HEK293 (cell line): ENCODE data around the gene ANGEL1.

Source experiments
- CTCF ChIA-PET: fragments of 350-600 bp; formaldehyde crosslinking; extraction: SDS; loops from one replicate; lab custom pipeline; 2021; ENCODE audit warnings: antibody characterized with exemption; lab: Yijun Ruan, JAX
- POLR2A ChIA-PET: fragments of 300-600 bp; formaldehyde crosslinking; extraction: SDS; loops from one replicate; lab custom pipeline; 2020; ENCODE audit warnings: antibody characterized with exemption, inconsistent platforms; lab: Yijun Ruan, JAX
- H3K27ac ChIP-seq: fragments of 200-500 bp; sonication (Bioruptor generic); 2 replicates; pipeline ENCODE4 v1.5.1; 2014; ENCODE audit warnings: low read depth, low read length, control low read depth, inconsistent platforms; ENCODE audit errors: extremely low read depth
- H3K36me3 ChIP-seq, 2 experiments: fragments of 200-500 bp in 1 of 2; sonication (Bioruptor generic) in 1 of 2; 1 replicate in 1 of 2; 2 replicates in 1 of 2; pipeline ENCODE4 v1.5.1; 2014 to 2017; ENCODE audit warnings: inconsistent platforms in 2 of 2, low read length in 2 of 2; ENCODE audit not compliant: control insufficient read depth in 2 of 2, insufficient read depth in 1 of 2
- H3K4me1 ChIP-seq: fragments of 200-500 bp; sonication (Bioruptor generic); 2 replicates; pipeline ENCODE4 v1.5.1; 2014; ENCODE audit warnings: mild to moderate bottlenecking, low read length, inconsistent platforms; ENCODE audit not compliant: control insufficient read depth, insufficient read depth
- H3K4me3 ChIP-seq: 2 replicates; pipeline ENCODE4 v1.5.1; 2011; ENCODE audit warnings: low read depth, mild to moderate bottlenecking, control low read depth, low read length, moderate library complexity
- H3K9me3 ChIP-seq: fragments of 200-500 bp; sonication (Bioruptor generic); 2 replicates; pipeline ENCODE4 v1.5.1; 2014; ENCODE audit warnings: low read depth, low read length, inconsistent platforms; ENCODE audit not compliant: control insufficient read depth, insufficient read depth
- GFI1B ChIP-seq: fragments of 450-650 bp; formaldehyde crosslinking; IDR thresholded peaks from 2 replicates; pipeline ENCODE4 v1.5.1; 2016; ENCODE audit warnings: missing biosample characterization, missing genetic modification characterization
- GLIS1 ChIP-seq: fragments of 450-650 bp; formaldehyde crosslinking; IDR thresholded peaks from 2 replicates; pipeline ENCODE4 v1.5.1; 2016; ENCODE audit warnings: missing biosample characterization, missing genetic modification characterization
- GLIS2 ChIP-seq: fragments of 450-650 bp; formaldehyde crosslinking; IDR thresholded peaks from 2 replicates; pipeline ENCODE4 v1.5.1; 2016; ENCODE audit warnings: missing biosample characterization, missing genetic modification characterization
- HOXC10 ChIP-seq: sonication (generic); formaldehyde crosslinking; IDR thresholded peaks from 2 replicates; pipeline ENCODE4 v1.8.1; 2023; ENCODE audit warnings: mild to moderate bottlenecking, missing genetic modification reagents
- INSM2 ChIP-seq: fragments of 450-650 bp; formaldehyde crosslinking; IDR thresholded peaks from 2 replicates; pipeline ENCODE4 v1.5.1; 2016; ENCODE audit warnings: missing biosample characterization, missing genetic modification characterization
- KLF16 ChIP-seq: fragments of 450-650 bp; formaldehyde crosslinking; IDR thresholded peaks from 2 replicates; pipeline ENCODE4 v1.5.1; 2017; ENCODE audit warnings: missing biosample characterization, missing genetic modification characterization
- KLF7 ChIP-seq: fragments of 450-650 bp; formaldehyde crosslinking; IDR thresholded peaks from 2 replicates; pipeline ENCODE4 v1.5.1; 2016; ENCODE audit warnings: missing biosample characterization, missing genetic modification characterization, borderline replicate concordance
- PATZ1 ChIP-seq: fragments of 450-650 bp; formaldehyde crosslinking; IDR thresholded peaks from 2 replicates; pipeline ENCODE4 v1.5.1; 2016; ENCODE audit warnings: missing biosample characterization, missing genetic modification characterization
- PBX3 ChIP-seq: sonication (generic); formaldehyde crosslinking; IDR thresholded peaks from 2 replicates; pipeline ENCODE4 v1.8.1; 2022; ENCODE audit warnings: mild to moderate bottlenecking, moderate library complexity, missing genetic modification reagents
- PRDM10 ChIP-seq: fragments of 450-650 bp; formaldehyde crosslinking; IDR thresholded peaks from 2 replicates; pipeline ENCODE4 v1.5.1; 2016; ENCODE audit warnings: missing biosample characterization, missing genetic modification characterization
- SP2 ChIP-seq: fragments of 450-650 bp; formaldehyde crosslinking; IDR thresholded peaks from 2 replicates; pipeline ENCODE4 v1.5.1; 2016; ENCODE audit warnings: missing biosample characterization, missing genetic modification characterization
- ZBTB8A ChIP-seq: fragments of 450-650 bp; formaldehyde crosslinking; IDR thresholded peaks from 2 replicates; pipeline ENCODE4 v1.5.1; 2016; ENCODE audit warnings: missing biosample characterization, missing genetic modification characterization
- ZFHX2 ChIP-seq: fragments of 450-650 bp; formaldehyde crosslinking; conservative IDR thresholded peaks from 2 replicates; pipeline ENCODE4 v1.5.1; 2016; ENCODE audit warnings: missing biosample characterization, missing genetic modification characterization
- ZIC2 ChIP-seq: fragments of 450-650 bp; formaldehyde crosslinking; IDR thresholded peaks from 2 replicates; pipeline ENCODE4 v1.5.1; 2016; ENCODE audit warnings: missing biosample characterization, missing genetic modification characterization
- ZNF335 ChIP-seq: fragments of 450-650 bp; formaldehyde crosslinking; conservative IDR thresholded peaks from 2 replicates; pipeline ENCODE4 v1.5.1; 2016; ENCODE audit warnings: missing biosample characterization, missing genetic modification characterization
- ZNF518A ChIP-seq: fragments of 450-650 bp; formaldehyde crosslinking; conservative IDR thresholded peaks from 2 replicates; pipeline ENCODE4 v1.5.1; 2016; ENCODE audit warnings: low read depth, missing biosample characterization, missing genetic modification characterization
- ZNF521 ChIP-seq: fragments of 450-650 bp; formaldehyde crosslinking; IDR thresholded peaks from 2 replicates; pipeline ENCODE4 v1.5.1; 2017; ENCODE audit warnings: missing biosample characterization, mild to moderate bottlenecking, missing genetic modification characterization
- ZNF549 ChIP-seq: fragments of 450-650 bp; IDR thresholded peaks from 2 replicates; pipeline ENCODE4 v1.5.1; 2018; ENCODE audit warnings: missing biosample characterization, missing genetic modification characterization, mild to moderate bottlenecking, inconsistent platforms, moderate library complexity
- ZNF600 ChIP-seq: fragments of 450-650 bp; formaldehyde crosslinking; IDR thresholded peaks from 2 replicates; pipeline ENCODE4 v1.5.1; 2016; ENCODE audit warnings: missing biosample characterization, missing genetic modification characterization
- ZNF610 ChIP-seq: fragments of 450-650 bp; formaldehyde crosslinking; IDR thresholded peaks from 2 replicates; pipeline ENCODE4 v1.5.1; 2016; ENCODE audit warnings: missing biosample characterization, missing genetic modification characterization, borderline replicate concordance
- ZNF660 ChIP-seq: fragments of 450-650 bp; IDR thresholded peaks from 2 replicates; pipeline ENCODE4 v1.5.1; 2018; ENCODE audit warnings: missing biosample characterization, mild to moderate bottlenecking, missing genetic modification characterization
- ZNF837 ChIP-seq: fragments of 450-650 bp; formaldehyde crosslinking; IDR thresholded peaks from 2 replicates; pipeline ENCODE4 v1.5.1; 2016; ENCODE audit warnings: missing biosample characterization, missing genetic modification characterization
- ZNF843 ChIP-seq: fragments of 450-650 bp; formaldehyde crosslinking; IDR thresholded peaks from 2 replicates; pipeline ENCODE4 v1.5.1; 2016; ENCODE audit warnings: missing biosample characterization, missing genetic modification characterization
- ZSCAN30 ChIP-seq: fragments of 450-650 bp; IDR thresholded peaks from 2 replicates; pipeline ENCODE4 v1.5.1; 2018; ENCODE audit warnings: missing biosample characterization, mild to moderate bottlenecking, missing genetic modification characterization, moderate library complexity

The ANGEL1 gene

GRCh38 chr14:76761136-76761959, 51.3 kb downstream of the ANGEL1 start, which contains the start of gene VASH1:
VASH1 (plus strand) TSS chr14:76761468; CDS start chr14:76762822, 1,354 bp downstream.
- H3K9me3 ChIP-seq = no peaks in the 10 kb centered on the region
- H3K4me1 ChIP-seq = peaks cover 4% of the 10 kb centered on the region; the same call in 1 of the 2 replicates
- ChIA-PET POLR2A (interaction anchor here (1.0 kb wide), 1 partner anchor 12 kb away, joined by 3 read pairs; no protein-coding TSS in a partner anchor), CTCF (no interaction called here)
- peak within 1 kb of the TSS; percentile 59 for H3K4me3 ChIP-seq
- no peaks in the 10 kb centered on the region for H3K36me3 ChIP-seq
- peak within 1 kb of the TSS; percentile 47; the same call in 1 of the 2 replicates for H3K27ac ChIP-seq
- TF ChIP-seq ZNF837 (no peak), KLF16 (tag by site-specific recombination) (no peak), HOXC10 (CRISPR knock-in tag) (peak; percentile 43; the same call in 1 of the 2 replicates), ZNF600 (tag by site-specific recombination) (0 out of 2 replicates have a peak, but pooled peaks have one; percentile 22), INSM2 (tag by site-specific recombination) (no peak), ZNF518A (no peak), ZNF660 (tag by site-specific recombination) (0 out of 2 replicates have a peak, but pooled peaks have one; percentile 28), ZNF335 (tag by site-specific recombination) (peak; percentile 31; the same call in 1 of the 2 replicates), ZIC2 (tag by site-specific recombination) (peak; percentile 25; the same call in 1 of the 2 replicates), ZFHX2 (tag by site-specific recombination) (peak; percentile 85), SP2 (tag by site-specific recombination) (no peak), ZNF610 (tag by site-specific recombination) (no peak), GFI1B (tag by site-specific recombination) (no peak), PRDM10 (tag by site-specific recombination) (no peak), ZNF521 (tag by site-specific recombination) (no peak), KLF7 (tag by site-specific recombination) (no peak), ZSCAN30 (no peak), ZNF843 (no peak), GLIS1 (tag by site-specific recombination) (peak; percentile 82), ZNF549 (tag by site-specific recombination) (no peak), GLIS2 (peak; percentile 74), PATZ1 (tag by site-specific recombination) (0 out of 2 replicates have a peak, but pooled peaks have one; percentile 16), ZBTB8A (tag by site-specific recombination) (peak; percentile 58), PBX3 (peak; percentile 66)
